Spinal cord (tissue), 10 donors: ENCODE data around the gene LRP2BP. TPM values are rescaled to one million over a fixed set of nuclear protein-coding genes. Genes with fewer than 3 reads are reported as not detected.
"Not testable (repeated sequence)": the region's sequence is repeated elsewhere in the genome, so short reads cannot be mapped to it uniquely, and the experiment has no call there.

Source experiments
- DNase-seq, 6 donors: peaks; one replicate each; pipeline versions ENCODE4 v3.0.0 to v3.0.0-alpha.2; 2013 to 2015; ENCODE audit warnings: low spot score in 6 of 6, low read depth in 4 of 6
- H3K27ac ChIP-seq: one replicate; pipeline ENCODE4 v1.5.1; 2013; ENCODE audit warnings: low read depth, low read length, control low read depth
- H3K27me3 ChIP-seq: one replicate; pipeline ENCODE4 v1.6.1; 2013; ENCODE audit warnings: low read length; ENCODE audit not compliant: control insufficient read depth, insufficient read depth
- H3K36me3 ChIP-seq: one replicate; pipeline ENCODE4 v1.6.1; 2013; ENCODE audit warnings: low read length; ENCODE audit not compliant: control insufficient read depth, insufficient read depth
- H3K4me1 ChIP-seq: one replicate; pipeline ENCODE4 v1.6.1; 2013; ENCODE audit warnings: low read length; ENCODE audit not compliant: control insufficient read depth, insufficient read depth
- H3K4me3 ChIP-seq: one replicate; pipeline ENCODE4 v1.5.1; 2013; ENCODE audit warnings: low read depth, low read length, control low read depth
- H3K9me3 ChIP-seq: one replicate; pipeline ENCODE4 v1.6.1; 2013; ENCODE audit warnings: low read length; ENCODE audit not compliant: control insufficient read depth, insufficient read depth
- WGBS: methylation state at CpG from one replicate; pipeline ENCODE4 v1.1.5; 2013; ENCODE audit warnings: missing lambda C conversion rate; ENCODE audit not compliant: insufficient coverage; 5-methylcytosine and 5-hydroxymethylcytosine counted together
- polyA plus RNA-seq, 2 donors: library from polyadenylated mRNA; unstranded; fragments of 120-200 nt; gene quantifications; one replicate each; pipeline ENCODE4 v1.2.1, GENCODE V29; 2013; ENCODE audit not compliant: insufficient read length in 2 of 2
- total RNA-seq, 2 donors: library from RNA; depleted of rRNA in 1 of 2; stranded (reverse); fragments of 120-200 nt in 1 of 2; fragments of >200 nt in 1 of 2; gene quantifications; one replicate each; pipeline versions ENCODE4 v1.2.3 to v1.2.4, GENCODE V29; 2013 to 2014
- donor health status: healthy.

Gene LRP2BP
- total and polyA plus RNA-seq, 4 donors = 8.0 to 14.9 (median 11.7) TPM

GRCh38 chr4:185335579-185335978 is 60.1 kb downstream of the LRP2BP start:
- no CpG with 5 or more reads among the region's 1 CpG for WGBS
- no peak for DNase-seq
- Histone ChIP-seq H3K27me3 (no peaks in the 10 kb centered on the region), H3K27ac (no peak overlapping the region), H3K36me3 (no peaks in the 10 kb centered on the region), H3K4me3 (no peak overlapping the region), H3K9me3 (peaks cover 3% of the 10 kb centered on the region), H3K4me1 (no peaks in the 10 kb centered on the region)

GRCh38 chr4:185334326-185334725 is 61.4 kb downstream of the LRP2BP start:
- Histone ChIP-seq H3K9me3 (peaks cover 3% of the 10 kb centered on the region), H3K27me3 (no peaks in the 10 kb centered on the region), H3K36me3 (peaks cover 3% of the 10 kb centered on the region), H3K4me3 (no peak overlapping the region), H3K4me1 (no peaks in the 10 kb centered on the region), H3K27ac (no peak overlapping the region)
- DNase-seq = peak in 1 of 6 donors; percentile 84
- no CpG with 5 or more reads among the region's 4 CpGs for WGBS

- no peaks in the 10 kb centered on the region for H3K27me3 ChIP-seq
- no peak overlapping the region for H3K4me3 ChIP-seq
- peaks cover 1% of the 10 kb centered on the region for H3K9me3 ChIP-seq
- 60% methylated on average over 1 of the region's 3 CpGs for WGBS
- no peaks in the 10 kb centered on the region for H3K4me1 ChIP-seq
- peaks cover 3% of the 10 kb centered on the region for H3K36me3 ChIP-seq
- no peak overlapping the region for H3K27ac ChIP-seq
- peak in 1 of 6 donors; percentile 9 for DNase-seq
Measured at GRCh38 chr4:185332575-185333464, 62.9 kb downstream of the LRP2BP start.

GRCh38 chr4:185329879-185330510 is 65.7 kb downstream of the LRP2BP start:
- no CpG with 5 or more reads among the region's 2 CpGs for WGBS
- H3K4me1 ChIP-seq, H3K9me3 ChIP-seq, DNase-seq, H3K36me3 ChIP-seq, H3K27me3 ChIP-seq, H3K27ac ChIP-seq, H3K4me3 ChIP-seq: not testable (repeated sequence)

GRCh38 chr4:185328586-185328985 is 67.1 kb downstream of the LRP2BP start:
- over 99% methylated on average over 7 of the region's 7 CpGs for WGBS
- H3K4me3 ChIP-seq = no peak overlapping the region

GRCh38 chr4:185325721-185326120 is 70.0 kb downstream of the LRP2BP start:
- H3K27ac ChIP-seq, H3K27me3 ChIP-seq, H3K4me1 ChIP-seq, H3K36me3 ChIP-seq, DNase-seq, H3K9me3 ChIP-seq, H3K4me3 ChIP-seq: not testable (repeated sequence)
- WGBS = no CpG with 5 or more reads among the region's 1 CpG

More at GRCh38 chr4:185328586-185328985, 67.1 kb downstream of the LRP2BP start:
- DNase-seq = no peak
- Histone ChIP-seq H3K27ac (no peak overlapping the region), H3K36me3 (peaks cover 3% of the 10 kb centered on the region), H3K4me1 (no peaks in the 10 kb centered on the region), H3K27me3 (no peaks in the 10 kb centered on the region), H3K9me3 (peaks cover 1% of the 10 kb centered on the region)

- H3K4me1 ChIP-seq, H3K4me3 ChIP-seq, DNase-seq, H3K36me3 ChIP-seq, H3K27ac ChIP-seq, H3K27me3 ChIP-seq, H3K9me3 ChIP-seq: not testable (repeated sequence)
- 95% methylated on average over 5 of the region's 6 CpGs for WGBS
Measured at GRCh38 chr4:185324361-185324760, 71.4 kb downstream of the LRP2BP start.

GRCh38 chr4:185323606-185324005 is 72.1 kb downstream of the LRP2BP start:
- H3K9me3 ChIP-seq = peaks cover under 1% of the 10 kb centered on the region
- H3K27ac ChIP-seq = no peak overlapping the region
- WGBS = no CpG with 5 or more reads among the region's 1 CpG
- DNase-seq = no peak
- H3K4me1 ChIP-seq = no peaks in the 10 kb centered on the region
- no peaks in the 10 kb centered on the region for H3K36me3 ChIP-seq
- H3K27me3 ChIP-seq = no peaks in the 10 kb centered on the region
- no peak overlapping the region for H3K4me3 ChIP-seq

- Histone ChIP-seq H3K27ac (no peak overlapping the region), H3K27me3 (no peaks in the 10 kb centered on the region), H3K36me3 (no peaks in the 10 kb centered on the region), H3K9me3 (no peaks in the 10 kb centered on the region), H3K4me3 (no peak overlapping the region), H3K4me1 (no peaks in the 10 kb centered on the region)
- no peak for DNase-seq
- WGBS = 83% methylated on average over 1 of the region's 2 CpGs
Measured at GRCh38 chr4:185322803-185323202, 72.9 kb downstream of the LRP2BP start.

GRCh38 chr4:185318679-185319078 is 77.0 kb downstream of the LRP2BP start:
- H3K4me1 ChIP-seq = no peaks in the 10 kb centered on the region
- DNase-seq = no peak
- H3K4me3 ChIP-seq = no peak overlapping the region
- H3K9me3 ChIP-seq = no peaks in the 10 kb centered on the region
- peaks cover 3% of the 10 kb centered on the region for H3K36me3 ChIP-seq
- H3K27ac ChIP-seq = no peak overlapping the region
- no peaks in the 10 kb centered on the region for H3K27me3 ChIP-seq
- WGBS = no CpG with 5 or more reads among the region's 2 CpGs
